NB4 (cell line): Measurements from ENCODE around the gene B4GAT1.

Experiments
- CTCF ChIP-seq: IDR thresholded peaks from one replicate; pipeline ENCODE4 v1.5.1; 2012; ENCODE audit warnings: low read depth, low read length
- POLR2A ChIP-seq: IDR thresholded peaks from 2 replicates; pipeline ENCODE4 v1.6.1; 2011; ENCODE audit warnings: mild to moderate bottlenecking; ENCODE audit not compliant: insufficient read length; ENCODE audit errors: extremely low read depth

GRCh38 chr11:66311965-66312548 is 35.4 kb downstream of the B4GAT1 start:
- TF ChIP-seq CTCF = no peak
- no peak for TF ChIP-seq POLR2A
